HEK293T (cell line): ENCODE measurements around the gene KCNC1.

Experiments used
- CTCF ChIA-PET: fragments of 350-600 bp; formaldehyde crosslinking; extraction: SDS; loops from one replicate; lab custom pipeline; 2021; ENCODE audit warnings: antibody characterized with exemption, inconsistent platforms; lab: Yijun Ruan, JAX
- POLR2A ChIA-PET: fragments of 350-600 bp; formaldehyde crosslinking; extraction: SDS; loops from one replicate; lab custom pipeline; 2020; ENCODE audit warnings: antibody characterized with exemption, inconsistent platforms; lab: Yijun Ruan, JAX
- DNase-seq: peaks from one replicate; pipeline ENCODE4 v3.0.0; 2012; ENCODE audit warnings: mixed read lengths; ENCODE audit errors: extremely low spot score
- ARNT ChIP-seq: fragments of 450-650 bp; IDR thresholded peaks from 2 replicates; pipeline ENCODE4 v1.6.1; 2017; ENCODE audit warnings: mild to moderate bottlenecking
- BHLHE40 ChIP-seq: fragments of 450-650 bp; IDR thresholded peaks from 2 replicates; pipeline ENCODE4 v1.6.1; 2016; ENCODE audit warnings: mild to moderate bottlenecking, moderate library complexity, borderline replicate concordance
- CTBP1 ChIP-seq: fragments of 450-650 bp; IDR thresholded peaks from 2 replicates; pipeline ENCODE4 v1.6.1; 2016; ENCODE audit warnings: borderline replicate concordance
- ELF4 ChIP-seq: fragments of 450-650 bp; IDR thresholded peaks from 2 replicates; pipeline ENCODE4 v1.6.1; 2017; ENCODE audit warnings: antibody characterized with exemption
- FOXA1 ChIP-seq: fragments of 450-650 bp; IDR thresholded peaks from 2 replicates; pipeline ENCODE4 v1.6.1; 2016; ENCODE audit warnings: mild to moderate bottlenecking
- FOXK2 ChIP-seq: fragments of 450-650 bp; IDR thresholded peaks from 2 replicates; pipeline ENCODE4 v1.6.1; 2016; ENCODE audit warnings: mild to moderate bottlenecking
- FOXM1 ChIP-seq: fragments of 450-650 bp; IDR thresholded peaks from 2 replicates; pipeline ENCODE4 v1.6.1; 2017; ENCODE audit warnings: mild to moderate bottlenecking, borderline replicate concordance
- HDGF ChIP-seq: fragments of 450-650 bp; IDR thresholded peaks from 2 replicates; pipeline ENCODE4 v1.6.1; 2017; ENCODE audit warnings: antibody characterized with exemption, borderline replicate concordance
- L3MBTL2 ChIP-seq: fragments of 450-650 bp; conservative IDR thresholded peaks from 2 replicates; pipeline ENCODE4 v1.6.1; 2016; ENCODE audit warnings: mild to moderate bottlenecking
- LEF1 ChIP-seq: fragments of 450-650 bp; IDR thresholded peaks from 2 replicates; pipeline ENCODE4 v1.6.1; 2017; ENCODE audit warnings: mild to moderate bottlenecking, borderline replicate concordance
- NFRKB ChIP-seq: fragments of 450-650 bp; IDR thresholded peaks from 2 replicates; pipeline ENCODE4 v1.6.1; 2016; ENCODE audit warnings: mild to moderate bottlenecking, moderate library complexity
- PKNOX1 ChIP-seq: fragments of 450-650 bp; IDR thresholded peaks from 2 replicates; pipeline ENCODE4 v1.6.1; 2016
- SP1 ChIP-seq: fragments of 450-650 bp; IDR thresholded peaks from 2 replicates; pipeline ENCODE4 v1.6.1; 2017
- SUZ12 ChIP-seq: fragments of 450-650 bp; IDR thresholded peaks from 2 replicates; pipeline ENCODE4 v1.6.1; 2016; ENCODE audit warnings: mild to moderate bottlenecking
- TARDBP ChIP-seq: fragments of 450-650 bp; IDR thresholded peaks from 2 replicates; pipeline ENCODE4 v1.6.1; 2016

KCNC1 gene

DNA sequence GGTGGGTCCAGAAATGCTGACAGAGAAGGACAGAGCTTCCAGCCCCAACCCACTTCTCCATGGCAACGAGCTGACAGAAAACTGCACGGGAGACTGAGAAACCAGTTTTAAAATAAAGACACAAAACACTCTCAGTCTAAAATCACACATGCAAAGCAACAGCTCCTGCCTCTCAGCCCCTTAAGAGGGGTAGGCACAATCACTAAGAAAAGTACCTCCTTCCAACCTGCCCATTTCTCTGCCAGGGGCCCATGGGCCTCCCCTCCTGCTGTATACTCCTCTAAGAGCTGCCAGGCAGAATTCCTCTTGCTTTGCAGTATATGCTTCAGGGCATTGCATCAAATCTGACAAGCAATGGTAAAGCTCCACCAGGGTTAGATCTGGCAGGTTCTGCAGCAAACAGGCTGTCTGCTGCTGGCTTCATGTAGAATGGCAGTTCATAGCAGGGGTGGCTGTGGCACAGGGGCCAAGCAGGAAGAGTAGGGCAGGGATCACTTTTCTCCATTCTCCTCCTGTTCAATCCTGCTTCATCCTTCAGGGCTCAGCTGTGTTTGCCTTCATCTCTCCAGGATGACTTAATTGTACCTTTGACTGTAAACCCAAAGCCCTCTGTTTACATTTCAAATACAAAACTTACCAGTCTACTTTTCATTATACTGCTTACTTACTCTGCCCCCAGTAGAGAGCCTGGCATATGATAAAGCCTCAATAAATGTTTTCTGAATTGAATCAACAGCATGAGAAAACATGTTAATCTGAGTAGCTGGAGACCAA lies 77.7 kb downstream of the KCNC1 start:
- CTCF ChIA-PET, result interaction anchor here (1.2 kb wide), 1 partner anchor 10 kb away, joined by 3 read pairs; no protein-coding TSS in a partner anchor
- DNase-seq, result no peak
- TF ChIP-seq FOXA1 (no peak), LEF1 (no peak)
- POLR2A ChIA-PET, result no interaction called here

DNA sequence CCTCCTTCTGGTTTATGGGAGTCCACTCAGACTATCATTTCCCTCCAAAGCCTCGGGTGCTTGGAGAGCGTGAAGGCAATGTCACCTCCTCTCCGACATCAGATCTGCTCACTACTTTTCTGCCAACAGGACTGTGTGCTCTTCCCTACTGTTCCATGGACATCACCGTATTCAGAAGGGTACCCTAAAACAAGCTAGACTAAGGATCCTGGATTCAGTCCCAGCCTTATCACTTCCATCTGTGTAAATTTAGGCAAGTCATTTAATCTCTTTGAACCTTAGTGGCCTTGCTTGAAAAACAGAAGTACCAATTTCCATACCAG lies 78.2 kb downstream of the KCNC1 start:
- TF ChIP-seq FOXA1 (no peak), L3MBTL2 (no peak), PKNOX1 (no peak), LEF1 (no peak), CTBP1 (no peak), SUZ12 (no peak), ELF4 (no peak), TARDBP (no peak), FOXK2 (no peak), HDGF (no peak), NFRKB (no peak), FOXM1 (no peak), ARNT (no peak), SP1 (no peak)
- no peak for DNase-seq
- ChIA-PET POLR2A (no interaction called here), CTCF (interaction anchor here (1.2 kb wide), 1 partner anchor 11 kb away, joined by 3 read pairs; no protein-coding TSS in a partner anchor)

DNA sequence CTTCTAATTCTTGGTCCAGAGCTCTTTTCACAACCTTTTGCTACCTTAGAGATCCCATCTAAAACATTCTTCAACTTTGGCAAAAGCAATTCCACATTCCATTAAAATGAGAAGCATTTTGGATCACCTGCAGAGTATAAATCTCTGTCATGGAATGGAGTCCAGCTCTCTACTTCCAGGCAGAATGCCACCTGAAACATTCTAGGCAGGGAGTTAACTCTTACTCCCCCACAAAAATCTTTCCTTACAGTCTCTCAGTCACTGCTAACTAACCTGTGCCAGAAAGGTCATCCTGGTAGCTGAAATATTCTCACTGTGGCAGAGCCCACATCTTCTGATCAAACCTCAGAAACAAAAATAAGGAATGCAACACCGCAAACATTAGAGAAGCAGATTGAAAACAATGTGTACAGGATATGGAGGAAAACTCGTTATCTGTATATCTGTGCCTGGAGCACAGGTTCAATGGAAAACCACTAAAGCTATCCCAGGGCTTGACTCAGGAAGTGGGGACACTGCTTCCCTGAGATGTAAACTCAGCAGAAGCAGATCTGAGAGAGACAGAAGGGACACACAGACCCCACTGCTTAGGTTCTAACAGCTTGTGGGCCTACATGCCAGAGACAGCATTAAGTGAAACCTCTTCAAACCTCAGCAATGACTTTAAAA lies 78.9 kb downstream of the KCNC1 start:
- no peak for DNase-seq

DNA sequence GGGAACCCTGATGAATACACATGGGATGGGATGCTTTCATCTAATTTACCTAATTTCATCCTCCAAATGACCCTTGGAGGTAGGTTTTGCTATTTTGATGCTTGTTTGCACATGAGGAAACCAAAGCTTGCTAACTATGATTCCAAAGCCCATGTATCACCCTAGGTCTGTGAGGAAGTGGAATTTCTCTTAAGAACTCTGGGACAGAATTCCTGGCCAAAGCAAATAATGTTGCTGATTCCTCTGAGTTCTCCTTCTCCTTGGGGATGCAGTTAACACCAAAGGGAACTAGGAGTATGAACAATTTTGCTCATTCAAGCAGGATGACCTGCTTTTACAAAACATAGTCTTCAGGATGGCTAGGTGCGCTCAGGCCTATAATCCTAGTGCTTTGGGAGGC lies 80.0 kb downstream of the KCNC1 start:
- no peak for DNase-seq
- TF ChIP-seq PKNOX1, result no peak
- no peak for TF ChIP-seq SP1
- no peak for TF ChIP-seq ARNT
- no peak for TF ChIP-seq CTBP1
- TF ChIP-seq ELF4, result no peak
- TF ChIP-seq SUZ12, result no peak
- POLR2A ChIA-PET, result no interaction called here
- CTCF ChIA-PET, result no interaction called here

More for the DNA sequence above, 78.9 kb downstream of the KCNC1 start:
- ChIA-PET POLR2A (no interaction called here), CTCF (no interaction called here)
- TF ChIP-seq FOXA1, result no peak
- no peak for TF ChIP-seq LEF1
- no peak for TF ChIP-seq ARNT
- TF ChIP-seq HDGF, result no peak
- TF ChIP-seq SUZ12, result no peak
- no peak for TF ChIP-seq SP1
- no peak for TF ChIP-seq FOXM1
- no peak for TF ChIP-seq ELF4
- TF ChIP-seq PKNOX1, result no peak
- TF ChIP-seq BHLHE40, result no peak
- no peak for TF ChIP-seq FOXK2
- TF ChIP-seq L3MBTL2, result no peak
- TF ChIP-seq TARDBP, result no peak
- TF ChIP-seq NFRKB, result no peak

- ChIA-PET POLR2A (no interaction called here), CTCF (no interaction called here)
- no peak for DNase-seq
- TF ChIP-seq ELF4 (no peak), NFRKB (no peak), ARNT (no peak), LEF1 (no peak), HDGF (no peak), FOXA1 (no peak), CTBP1 (no peak), FOXM1 (no peak), L3MBTL2 (no peak), PKNOX1 (no peak)
These were observed 81.8 kb downstream of the KCNC1 start for GRCh38 chr11:17816232-17816931.
